Esophagus squamous epithelium (tissue), 5 donors: ENCODE data around the gene JARID2. TPM values are rescaled to one million over a fixed set of nuclear protein-coding genes. Genes with fewer than 3 reads are reported as not detected.

Experiments used
- DNase-seq: peaks from one replicate; lab custom pipeline; 2025; lab: John Stamatoyannopoulos, UW
- H3K27ac ChIP-seq, 4 donors: fragments of 200-600 bp; sonication (generic); one replicate each; pipeline ENCODE4 v1.5.1; 2016 to 2019; ENCODE audit warnings: mild to moderate bottlenecking in 1 of 4
- H3K27me3 ChIP-seq, 4 donors: fragments of 200-600 bp; sonication (generic); 1 replicate in 3 of 4; 2 replicates in 1 of 4; pipeline versions ENCODE4 v1.5.1 to v1.6.0; 2017 to 2021; ENCODE audit warnings: antibody characterized with exemption in 1 of 4
- H3K36me3 ChIP-seq, 3 donors: fragments of 200-600 bp; sonication (generic); one replicate each; pipeline ENCODE4 v1.5.1; 2016 to 2019
- H3K4me1 ChIP-seq, 3 donors: fragments of 200-600 bp; sonication (generic); one replicate each; pipeline ENCODE4 v1.5.1; 2017 to 2019
- H3K4me3 ChIP-seq, 4 donors: fragments of 200-600 bp; sonication (generic); 1 replicate in 3 of 4; 2 replicates in 1 of 4; pipeline ENCODE4 v1.5.1; 2016 to 2019; ENCODE audit warnings: mild to moderate bottlenecking in 2 of 4, moderate library complexity in 1 of 4
- H3K9me3 ChIP-seq, 3 donors: fragments of 200-600 bp; sonication (generic); one replicate each; pipeline ENCODE4 v1.5.1; 2016 to 2019
- CTCF ChIP-seq, 6 experiments: fragments of 450-650 bp in 4 of 6; fragments of 200-600 bp in 2 of 6; sonication (generic) in 2 of 6; IDR thresholded peaks; one replicate each; pipeline ENCODE4 v1.5.1; 2016 to 2019; ENCODE audit warnings: antibody characterized with exemption in 6 of 6, mild to moderate bottlenecking in 4 of 6, moderate library complexity in 4 of 6
- POLR2A ChIP-seq, 4 donors: fragments of 450-650 bp; IDR thresholded peaks; one replicate each; pipeline ENCODE4 v1.6.1; 2017; ENCODE audit warnings: antibody characterized with exemption in 4 of 4, mild to moderate bottlenecking in 4 of 4, moderate library complexity in 3 of 4
- WGBS, 2 donors: methylation state at CpG; one replicate each; pipeline ENCODE4 v1.1.5; 2018; 5-methylcytosine and 5-hydroxymethylcytosine counted together
- intact Hi-C: fragments of 100-400 bp; cut with DNase I; formaldehyde crosslinking; loops from one replicate; pipeline ENCODE4 v1.15.0; 2022
- total RNA-seq, 4 donors: library from RNA; depleted of rRNA; stranded (reverse); fragments of >200 nt; gene quantifications; one replicate each; pipeline ENCODE4 v1.1.0, GENCODE V29; 2016
- donor health status: DM: yes; HTN: yes; CAD: no.

Gene JARID2
- total RNA-seq, 4 donors from 2014 or later, result 13.3 to 19.6 (median 16.3) TPM

GRCh38 chr6:15512721-15513120 lies 266.9 kb downstream of the JARID2 start:
- peaks cover 18 to 99% (median 30%) of the 10 kb centered on the region in 3 donors for H3K36me3 ChIP-seq
- intact Hi-C loops, result loop anchor here (10.0 kb wide), 1 partner anchor 102 kb away; no protein-coding TSS in a partner anchor
- 80 to 86% methylated on average over 4 to 6 of the region's 9 CpGs for WGBS, 2 donors

GRCh38 chr6:15513131-15513771 lies 267.4 kb downstream of the JARID2 start:
- intact Hi-C loops, result loop anchor here (10.0 kb wide), 1 partner anchor 102 kb away; no protein-coding TSS in a partner anchor
- TF ChIP-seq POLR2A (IDR thresholded peaks at IDR 0.05) (no peak), CTCF (IDR thresholded peaks at IDR 0.05) (no peak)
- Histone ChIP-seq H3K4me1 (no peaks in the 10 kb centered on the region), H3K27me3 (no peaks in the 10 kb centered on the region), H3K9me3 (no peaks in the 10 kb centered on the region), H3K27ac (no peak overlapping the region), H3K4me3 (no peak overlapping the region), H3K36me3 (peaks cover 21 to 99% (median 29%) of the 10 kb centered on the region in 3 donors)
- 89 to 94% methylated on average over 20 to 22 of the region's 34 CpGs for WGBS, 2 donors
- DNase-seq, result no peak

More at GRCh38 chr6:15512721-15513120, 266.9 kb downstream of the JARID2 start:
- no peak for TF ChIP-seq POLR2A (IDR thresholded peaks at IDR 0.05)
- TF ChIP-seq CTCF (IDR thresholded peaks at IDR 0.05), result no peak
- Histone ChIP-seq H3K4me3 (no peak overlapping the region), H3K27me3 (no peaks in the 10 kb centered on the region), H3K27ac (no peak overlapping the region), H3K4me1 (no peaks in the 10 kb centered on the region), H3K9me3 (no peaks in the 10 kb centered on the region)
- DNase-seq, result no peak

- intact Hi-C loops, result loop anchor here (10.0 kb wide), 1 partner anchor 101 kb away; no protein-coding TSS in a partner anchor
- Histone ChIP-seq H3K4me3 (no peak overlapping the region), H3K27me3 (no peaks in the 10 kb centered on the region), H3K36me3 (peaks cover 29 to 99% (median 29%) of the 10 kb centered on the region in 3 donors), H3K4me1 (no peaks in the 10 kb centered on the region), H3K27ac (no peak overlapping the region), H3K9me3 (no peaks in the 10 kb centered on the region)
- WGBS, 2 donors, result 64 to 90% methylated on average over 7 to 12 of the region's 21 CpGs
- TF ChIP-seq POLR2A (IDR thresholded peaks at IDR 0.05), result no peak
- TF ChIP-seq CTCF (IDR thresholded peaks at IDR 0.05), result no peak
- no peak for DNase-seq
Measured at GRCh38 chr6:15513801-15514711, 268.2 kb downstream of the JARID2 start.

GRCh38 chr6:15515226-15515625 lies 269.4 kb downstream of the JARID2 start:
- TF ChIP-seq CTCF (IDR thresholded peaks at IDR 0.05), result no peak
- no peak for TF ChIP-seq POLR2A (IDR thresholded peaks at IDR 0.05)
- H3K4me3 ChIP-seq, result no peak overlapping the region
- DNase-seq, result no peak
- intact Hi-C loops, result loop anchor here (10.0 kb wide), 1 partner anchor 100 kb away; no protein-coding TSS in a partner anchor
- WGBS, 2 donors, result 83 to 100% methylated on average over 3 to 4 of the region's 6 CpGs
- no peaks in the 10 kb centered on the region for H3K9me3 ChIP-seq
- peaks cover 29 to 99% (median 29%) of the 10 kb centered on the region in 3 donors for H3K36me3 ChIP-seq
- H3K27ac ChIP-seq, result no peak overlapping the region
- H3K27me3 ChIP-seq, result no peaks in the 10 kb centered on the region
- no peaks in the 10 kb centered on the region for H3K4me1 ChIP-seq
